HT1080 (cell line): Measurements from ENCODE around the gene F9. TPM values are rescaled to one million over a fixed set of nuclear protein-coding genes. Genes with fewer than 3 reads are reported as not detected.

Experiments used
- DNase-seq: peaks from one replicate; pipeline ENCODE4 v3.0.0-alpha.2; 2015; ENCODE audit warnings: low read depth
- total RNA-seq: library from RNA; depleted of rRNA; stranded (reverse); fragments of >200 nt; shearing (Covaris generic); gene quantifications from 2 replicates; pipeline ENCODE4 v1.2.3, GENCODE V29; 2014; rRNA removed

Gene F9
- total RNA-seq, 1 experiment from 2014 or later = not detected

DNA sequence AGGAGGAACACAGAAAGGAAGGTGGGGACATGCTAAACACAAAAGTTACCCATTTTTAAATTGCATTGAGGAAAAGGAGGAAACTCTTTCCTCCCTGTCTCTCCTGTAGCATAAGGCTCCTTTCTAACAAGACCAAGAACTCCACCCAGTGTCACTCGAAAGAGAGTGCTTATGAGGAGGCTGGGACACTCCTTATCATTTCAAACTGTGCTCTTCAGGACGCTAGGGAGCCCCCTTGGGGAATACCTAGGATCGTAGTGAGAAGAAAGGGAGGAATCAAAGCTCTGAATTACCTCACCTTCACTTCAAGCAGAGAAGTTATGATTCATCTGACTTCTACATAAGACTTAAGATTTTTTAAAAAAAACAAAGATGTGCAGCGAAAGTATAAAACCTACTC is 65.5 kb downstream of the F9 start:
- DNase-seq = no peak

GRCh38 chrX:139600105-139600504 is 69.6 kb downstream of the F9 start:
- DNase-seq = no peak

Other genes with a start within 250 kb of the F9 start
- 0.26 and 0.43 TPM in 2 replicates for gene MCF2, start 177.4 kb downstream of the F9 start, total RNA-seq